NCI-H226 (cell line): Measurements from ENCODE around the gene PABPN1L.
A peak's percentile ranks its signal among the peaks of the same experiment; 100 is the strongest.

Source experiments
- DNase-seq: peaks from one replicate; pipeline ENCODE4 v3.0.0-alpha.2; 2015

PABPN1L gene

GRCh38 chr16:88883117-88883895 is 16.8 kb upstream of the PABPN1L start:
- no peak for DNase-seq

DNA sequence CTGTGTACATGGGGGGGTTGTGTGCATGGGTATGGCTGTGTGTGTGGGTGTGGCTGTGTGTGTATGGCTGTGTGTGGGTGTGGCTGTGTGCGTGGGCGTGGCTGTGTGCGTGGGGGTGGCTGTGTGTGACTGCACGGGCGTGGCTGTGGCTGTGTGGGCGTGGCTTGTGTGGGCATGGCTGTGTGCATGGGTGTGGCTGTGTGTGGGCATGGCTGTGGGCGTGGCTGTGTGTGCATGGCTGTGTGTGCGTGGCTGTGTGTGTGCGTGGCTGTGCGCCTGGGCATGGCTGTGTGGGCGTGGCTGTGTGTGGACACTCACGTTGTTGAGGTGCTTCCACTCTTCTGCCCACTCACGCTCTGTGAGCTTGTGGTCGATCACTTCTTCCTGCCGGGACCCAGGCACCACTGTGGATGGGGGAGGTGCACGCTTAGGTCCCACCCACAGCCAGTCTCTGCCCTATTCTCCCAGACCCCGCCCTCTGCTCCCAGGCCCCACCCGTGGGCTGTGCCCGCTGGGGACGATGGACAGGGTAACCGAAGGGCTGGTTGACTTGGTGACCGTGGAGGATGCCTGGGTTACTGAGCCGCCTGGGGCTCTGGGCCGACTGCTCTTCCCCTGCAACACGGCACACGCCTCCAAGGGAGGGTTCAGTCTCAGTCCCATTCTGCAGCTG is 16.0 kb upstream of the PABPN1L start:
- DNase-seq = peak; percentile 23

DNA sequence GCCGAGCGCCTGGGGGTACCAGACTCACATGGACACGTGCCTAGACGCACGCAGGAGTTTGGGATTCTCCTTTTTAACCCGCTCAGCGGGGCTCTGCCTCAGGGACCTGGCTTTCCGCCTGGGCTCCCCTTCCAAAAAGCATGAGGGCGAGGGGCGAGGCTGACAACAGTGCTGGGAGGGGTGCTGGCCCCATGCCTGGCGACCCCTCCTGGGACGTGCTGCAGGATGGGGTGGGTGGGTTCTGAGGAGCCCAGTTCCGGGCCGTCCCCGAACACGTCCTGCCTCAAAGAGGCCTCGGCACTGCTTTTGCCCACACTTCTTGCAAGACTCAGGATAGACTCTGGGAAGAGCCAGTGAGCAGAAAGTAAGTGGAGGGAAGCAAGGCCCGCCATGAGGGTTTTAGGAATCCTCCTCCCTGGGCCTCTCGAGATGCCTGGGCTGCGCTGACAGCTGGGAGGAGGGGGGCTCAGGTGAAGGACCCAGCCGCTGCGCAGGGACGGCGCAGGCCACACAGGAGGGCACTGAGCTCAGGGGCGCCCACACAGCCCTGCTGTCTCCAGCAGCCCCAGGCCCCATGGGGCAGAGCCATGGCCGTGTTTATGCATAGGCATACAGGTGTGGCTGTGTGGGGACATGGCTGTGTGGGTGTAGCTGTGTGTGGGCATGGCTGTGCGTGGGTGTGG is 15.4 kb upstream of the PABPN1L start:
- no peak for DNase-seq

DNA sequence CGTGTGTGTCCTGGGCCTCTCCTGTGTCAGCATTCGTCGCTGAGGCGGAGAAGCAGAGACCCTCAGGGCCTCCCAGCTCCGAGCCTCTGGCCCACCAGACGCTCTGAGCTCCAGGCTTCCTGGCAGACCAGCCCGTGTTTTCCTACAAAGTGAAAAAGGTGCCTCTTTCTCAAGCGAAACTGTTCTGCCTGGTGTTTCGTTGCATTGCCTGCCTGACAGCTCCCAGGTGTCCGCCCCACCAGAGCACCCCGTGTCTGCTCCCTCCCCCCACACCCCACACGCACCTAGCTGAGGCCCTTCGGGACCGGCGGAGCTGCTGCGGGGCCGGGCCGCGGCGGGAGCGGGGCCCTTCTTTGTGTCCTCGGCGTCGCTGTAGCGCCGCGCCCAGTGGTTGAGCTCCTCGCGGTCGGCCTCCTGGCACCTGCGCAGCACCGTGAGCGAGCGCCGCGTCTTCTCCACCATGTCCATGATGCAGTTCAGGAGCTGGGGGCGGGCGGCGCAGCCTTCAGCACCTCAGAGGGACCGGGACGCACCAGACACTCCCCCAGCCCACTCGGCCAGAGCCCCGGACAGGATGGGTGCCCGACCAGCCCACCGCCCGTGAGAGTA is 14.7 kb upstream of the PABPN1L start:
- DNase-seq = no peak

DNA sequence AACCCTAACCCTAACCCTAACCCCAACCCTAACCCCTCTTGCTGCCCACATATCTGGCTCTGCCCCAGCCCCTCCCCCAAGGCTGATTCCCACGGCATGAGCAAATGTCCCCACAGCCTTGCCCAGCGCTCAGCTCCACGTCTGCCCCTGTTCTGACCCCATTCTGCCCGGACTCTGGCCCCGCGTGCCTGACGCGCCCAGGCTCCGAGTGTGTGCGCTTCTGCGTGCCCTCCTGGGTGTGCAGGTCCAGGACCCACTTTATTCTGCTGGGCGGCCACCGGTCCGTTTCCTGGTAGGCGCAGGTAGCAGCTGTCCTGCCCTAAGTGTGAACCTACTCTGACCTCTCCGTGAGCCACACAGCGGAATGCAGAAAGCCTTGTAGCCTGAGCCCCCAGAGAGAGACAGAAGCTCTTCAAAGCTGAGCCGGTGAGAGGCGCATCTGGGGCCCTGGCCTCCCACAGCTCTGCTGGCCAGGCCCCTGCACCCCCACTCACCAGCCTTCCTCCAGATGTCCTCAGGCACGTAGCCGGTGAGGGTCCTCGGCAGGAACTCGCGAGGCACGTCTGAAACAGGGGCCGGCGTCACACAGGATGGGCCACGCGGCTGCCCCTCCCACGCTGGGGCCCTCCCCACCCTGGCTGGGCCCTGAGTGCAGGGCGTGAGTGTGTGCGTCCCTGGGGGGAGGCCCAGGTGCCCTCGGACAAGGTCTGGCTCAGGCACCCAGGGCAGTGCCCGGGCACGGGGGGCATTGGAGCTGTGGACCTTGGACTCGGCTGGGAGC is 14.0 kb upstream of the PABPN1L start:
- DNase-seq = no peak

DNA sequence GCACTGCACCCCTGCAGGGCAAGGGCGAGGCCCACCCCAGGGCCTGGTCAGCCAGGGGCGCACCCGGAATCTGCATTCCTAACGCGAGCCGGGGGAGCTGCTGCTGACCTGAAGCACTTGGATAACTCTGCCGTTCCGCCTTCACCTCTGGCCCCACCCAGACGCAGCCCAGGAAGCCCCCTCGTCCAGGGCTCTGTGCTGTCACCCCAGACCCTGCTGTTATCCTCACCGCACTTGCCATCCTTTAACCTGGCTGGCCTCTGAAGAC is 13.3 kb upstream of the PABPN1L start:
- DNase-seq = no peak

GRCh38 chr16:88878967-88879787 is 12.7 kb upstream of the PABPN1L start:
- DNase-seq = no peak

GRCh38 chr16:88878356-88878755 is 11.9 kb upstream of the PABPN1L start:
- no peak for DNase-seq

- no peak for DNase-seq
Observed at GRCh38 chr16:88877564-88878289, 11.3 kb upstream of the PABPN1L start.

GRCh38 chr16:88876942-88877526 is 10.6 kb upstream of the PABPN1L start:
- DNase-seq = no peak

DNA sequence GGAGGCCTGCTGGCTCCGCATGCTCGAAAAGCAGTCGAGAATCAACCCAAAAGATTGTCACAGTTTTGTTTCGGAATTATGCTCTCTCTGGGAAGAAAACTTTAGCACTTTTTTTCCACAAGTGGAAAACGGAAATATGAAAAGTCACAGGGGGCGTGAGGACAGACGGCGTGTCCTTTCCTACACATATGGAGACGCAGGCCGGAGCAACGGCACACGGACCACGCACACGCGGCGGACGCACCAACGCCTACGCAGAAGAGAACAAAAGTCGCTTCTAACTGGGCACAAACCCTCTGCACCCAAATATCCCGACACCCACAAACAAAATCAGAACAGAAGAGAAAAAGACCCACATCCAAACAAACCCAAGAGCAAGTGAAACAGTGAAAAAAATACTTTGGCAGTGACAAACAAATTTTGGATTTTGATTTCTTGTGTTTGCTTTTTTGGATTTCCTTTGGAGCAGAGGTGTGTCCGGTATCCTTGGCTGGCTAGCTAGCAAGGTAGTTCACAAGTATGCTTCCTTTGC is 9.3 kb upstream of the PABPN1L start:
- DNase-seq = no peak

DNA sequence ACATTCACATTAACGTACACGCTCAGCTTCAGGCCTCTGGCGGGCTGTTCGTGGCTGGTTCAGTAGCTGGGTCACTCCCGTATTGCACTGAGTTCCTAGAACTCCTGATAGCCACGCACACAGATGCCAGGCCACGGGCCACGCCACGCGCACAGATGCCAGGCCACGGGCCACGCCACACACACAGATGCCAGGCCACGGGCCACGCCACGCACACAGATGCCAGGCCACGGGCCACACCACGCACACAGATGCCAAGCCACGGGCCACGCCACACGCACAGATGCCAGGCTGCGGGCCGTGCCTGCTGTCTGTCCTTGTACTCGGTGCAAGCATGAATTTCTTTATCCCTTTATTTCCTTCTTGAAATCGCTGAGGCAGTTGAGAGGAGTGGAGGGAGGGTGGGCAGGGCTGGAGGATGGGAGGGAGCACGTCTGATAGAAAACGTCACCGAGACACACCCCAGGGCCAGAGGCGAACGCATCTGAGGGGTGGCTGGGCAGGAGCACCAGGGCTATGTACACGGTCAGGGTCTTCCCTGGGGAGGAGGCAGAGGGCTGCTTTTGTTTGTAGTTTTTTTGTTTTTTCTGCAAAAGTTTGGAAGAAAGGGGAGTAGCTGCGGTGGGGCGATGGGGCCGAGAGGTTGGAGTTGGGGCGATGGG is 8.6 kb upstream of the PABPN1L start:
- no peak for DNase-seq

DNA sequence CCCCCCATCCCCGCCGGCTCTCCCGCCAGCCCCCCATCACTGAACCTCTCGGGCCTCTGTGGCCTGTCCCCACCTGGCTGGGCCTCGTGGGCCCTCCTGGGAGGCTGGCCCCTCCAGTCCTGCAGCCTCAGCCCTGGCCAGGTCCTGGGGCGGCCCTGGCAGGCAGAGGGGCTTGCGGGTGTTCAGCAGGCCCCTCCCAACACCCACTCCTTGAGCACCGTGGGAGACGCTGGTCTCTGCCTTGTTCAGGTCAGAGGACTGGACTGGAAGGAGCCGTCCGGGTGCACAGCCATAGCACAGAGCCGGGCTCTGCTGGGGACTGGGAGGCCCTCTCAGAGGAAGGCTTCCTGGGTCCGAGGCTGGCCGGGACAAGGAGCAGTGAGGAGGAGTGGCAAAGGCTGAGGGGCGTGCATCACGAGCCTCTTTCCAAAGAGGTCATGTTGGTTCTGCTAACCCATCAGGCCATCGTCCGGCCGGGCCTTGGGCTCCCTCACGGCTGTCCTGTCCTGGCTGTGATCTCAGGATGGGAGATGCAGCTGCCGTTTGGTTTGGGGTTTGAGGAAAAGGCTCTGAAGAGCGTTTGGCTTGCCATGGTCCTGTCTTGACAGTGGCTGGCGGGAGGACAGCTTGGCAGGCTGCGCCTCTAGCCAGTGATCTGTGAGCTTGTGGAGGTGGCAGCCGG is 6.3 kb upstream of the PABPN1L start:
- DNase-seq = no peak

GRCh38 chr16:88871730-88872416 is 5.4 kb upstream of the PABPN1L start:
- no peak for DNase-seq

GRCh38 chr16:88871349-88871702 is 4.9 kb upstream of the PABPN1L start:
- no peak for DNase-seq

GRCh38 chr16:88870608-88871348 is 4.3 kb upstream of the PABPN1L start:
- DNase-seq = no peak

DNA sequence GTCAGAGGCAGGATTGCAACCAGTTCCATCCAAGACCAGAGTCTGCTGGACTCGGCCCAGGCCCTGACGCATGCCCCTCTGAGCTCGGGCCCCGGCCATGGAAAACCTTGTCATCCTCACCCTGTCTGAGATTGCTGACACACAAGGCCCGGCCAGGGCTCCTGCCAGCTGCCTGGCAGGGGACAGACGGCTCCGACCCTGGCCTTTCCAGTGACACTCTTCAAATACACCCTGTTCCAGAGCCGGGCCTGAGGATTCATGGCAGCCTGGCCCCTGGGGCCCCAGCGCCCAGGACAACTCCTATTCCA is 3.2 kb upstream of the PABPN1L start:
- DNase-seq = no peak

DNA sequence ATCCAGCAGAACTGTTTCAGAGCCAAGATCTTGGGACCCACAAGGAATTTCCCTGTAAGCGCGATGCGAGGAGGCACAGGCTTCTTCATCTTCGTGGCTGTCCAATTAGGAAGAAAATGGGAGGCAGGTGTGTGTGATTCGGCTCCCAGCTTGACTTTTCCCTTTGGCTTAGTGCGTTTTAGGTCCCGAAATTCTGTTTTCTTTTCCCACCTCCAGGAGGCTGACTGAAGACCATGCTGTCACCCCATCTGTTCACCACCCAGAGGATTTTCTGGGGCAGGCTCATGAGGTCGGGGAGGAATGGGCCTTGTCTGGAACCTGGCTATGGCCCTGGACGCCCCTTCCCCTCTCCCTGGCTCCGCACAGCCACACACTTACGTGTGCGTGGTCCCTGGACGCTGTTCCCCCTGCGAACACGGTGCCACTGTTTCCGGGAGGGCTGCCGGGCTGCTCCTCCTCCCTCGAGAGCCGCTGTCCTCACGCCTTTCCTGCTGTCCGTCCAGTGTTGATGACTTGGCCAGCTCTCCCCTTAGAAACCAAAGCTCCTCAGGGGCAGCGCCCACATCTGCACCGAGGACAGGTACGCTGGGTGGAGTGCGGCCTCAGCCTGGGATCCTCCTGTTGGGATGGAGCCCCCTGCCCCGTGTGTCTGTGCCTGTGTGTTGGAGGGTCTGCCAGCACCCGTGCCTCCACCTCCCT is 2.7 kb upstream of the PABPN1L start:
- no peak for DNase-seq
